HG02588 (cell line): ENCODE results near the gene ZNF546.
A peak's percentile ranks its signal among the peaks of the same experiment; 100 is the strongest.

ENCODE experiments used
- ATAC-seq: cut with Tn5 transposase; IDR thresholded peaks from one replicate; pipeline ENCODE4 v1.9.1; 2021; ENCODE audit warnings: mild to moderate bottlenecking, moderate library complexity; ENCODE audit not compliant: unreplicated experiment

Gene ZNF546

DNA sequence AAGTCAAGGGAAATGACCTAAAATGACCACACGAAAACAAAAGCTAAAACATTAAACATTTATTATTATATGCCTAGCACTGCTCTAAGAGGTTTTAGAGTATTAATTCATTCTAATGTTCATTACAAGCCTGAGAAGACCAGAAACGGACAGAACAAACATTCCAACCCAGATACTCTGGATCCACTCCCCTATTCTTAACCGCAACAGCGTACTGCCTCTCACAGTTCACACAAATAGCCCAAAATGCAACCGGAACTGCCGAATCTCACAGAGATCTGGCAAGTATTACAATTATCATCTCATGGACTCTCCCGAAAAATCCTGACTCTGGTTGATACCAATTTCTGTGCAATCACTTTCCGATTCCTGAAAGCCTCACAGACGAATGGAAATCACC is 57.8 kb downstream of the ZNF546 start:
- no peak for ATAC-seq

DNA sequence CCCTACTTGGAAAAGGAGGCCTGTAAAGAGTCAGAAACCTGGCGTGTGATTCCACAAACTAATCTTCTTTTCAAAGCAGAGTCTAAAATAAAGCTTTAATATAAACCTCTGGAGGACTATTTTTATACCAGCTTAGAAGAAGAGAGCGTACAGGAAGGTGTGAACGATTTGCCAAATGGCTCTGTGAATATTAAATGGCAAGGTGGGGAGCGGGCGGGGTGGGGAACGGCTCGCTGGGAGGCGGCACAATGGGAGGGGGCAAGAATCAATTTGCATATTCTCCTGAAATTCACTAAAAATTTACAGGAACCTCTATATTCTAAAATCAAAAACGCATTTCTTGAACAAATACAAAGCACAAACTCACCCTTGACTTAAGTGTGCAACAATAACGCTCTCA is 58.2 kb downstream of the ZNF546 start:
- no peak for ATAC-seq

DNA sequence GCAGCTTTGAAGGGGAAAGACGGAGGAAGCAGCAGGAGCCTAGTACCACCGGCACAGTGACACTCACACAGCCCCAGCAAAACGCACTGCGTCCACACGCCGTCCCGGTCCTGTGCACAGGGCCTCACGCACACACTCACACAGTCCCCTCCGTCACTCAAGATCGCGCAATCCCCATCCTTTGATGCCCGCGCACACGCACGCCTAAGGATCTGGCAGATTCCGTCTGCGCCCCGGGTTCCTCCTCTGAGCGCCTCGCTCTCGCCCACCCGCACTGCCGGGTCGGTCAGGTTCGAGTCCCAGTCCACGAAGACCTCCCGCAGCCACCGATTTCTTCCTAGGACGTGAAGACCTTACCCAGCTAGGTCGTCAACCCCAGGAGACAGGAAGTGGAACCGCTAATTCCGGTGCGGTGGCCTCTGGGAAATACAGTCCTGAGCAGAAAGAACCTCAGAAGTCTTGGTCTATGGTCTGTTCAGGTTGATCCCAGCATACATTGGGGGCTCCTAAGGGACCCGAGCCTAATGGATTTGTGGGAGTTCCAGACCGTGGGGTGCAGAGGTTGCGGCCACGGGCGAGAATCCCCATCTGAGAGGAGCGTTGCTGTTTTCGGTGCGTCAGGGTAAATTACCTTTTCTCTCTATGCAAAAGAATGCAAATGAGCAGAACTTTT is 59.1 kb downstream of the ZNF546 start, which contains the start of gene ZNF780B:
Gene ZNF780B (minus strand): TSS at position 400 of the 673 bp plus-strand sequence. CDS start 5,899 bp downstream, outside the sequence.
- peak; percentile 57 for ATAC-seq

DNA sequence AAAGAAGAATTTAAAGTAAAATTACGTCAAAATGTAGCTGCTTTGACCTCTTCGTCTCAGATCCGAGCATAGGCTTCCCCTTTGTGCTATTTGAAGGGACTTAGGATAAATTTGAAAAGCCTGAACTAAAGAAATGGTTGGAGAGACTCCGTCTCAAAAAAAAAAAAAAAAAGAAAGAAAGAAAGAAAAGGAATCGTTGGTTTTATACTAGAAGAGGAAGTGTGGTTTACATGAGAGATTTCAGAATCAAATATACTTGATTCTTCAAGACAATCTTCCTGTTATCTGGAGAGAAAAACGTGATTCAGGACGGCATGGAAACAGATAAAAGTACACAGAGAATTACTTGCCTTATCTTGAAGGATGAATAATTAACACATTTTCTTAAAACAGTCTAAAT is 59.6 kb downstream of the ZNF546 start:
- ATAC-seq, result no peak

DNA sequence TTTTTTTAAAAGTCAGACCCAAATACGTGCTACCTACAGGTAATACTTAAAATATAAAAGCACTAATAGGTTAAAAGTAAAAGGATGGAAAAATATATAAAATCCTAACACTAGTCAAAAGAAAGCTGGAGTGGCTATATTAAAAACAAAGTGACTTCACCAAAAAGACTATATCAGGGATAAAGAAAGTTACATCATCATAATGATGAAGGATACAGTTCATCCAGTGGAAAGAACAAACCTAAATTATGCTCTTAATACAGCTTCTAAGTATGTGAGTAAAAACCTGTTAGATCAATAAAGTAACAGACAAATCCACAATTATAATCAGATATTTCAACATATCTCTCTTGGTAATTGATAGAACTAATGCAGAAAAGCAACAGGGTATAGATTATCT is 60.3 kb downstream of the ZNF546 start:
- no peak for ATAC-seq

DNA sequence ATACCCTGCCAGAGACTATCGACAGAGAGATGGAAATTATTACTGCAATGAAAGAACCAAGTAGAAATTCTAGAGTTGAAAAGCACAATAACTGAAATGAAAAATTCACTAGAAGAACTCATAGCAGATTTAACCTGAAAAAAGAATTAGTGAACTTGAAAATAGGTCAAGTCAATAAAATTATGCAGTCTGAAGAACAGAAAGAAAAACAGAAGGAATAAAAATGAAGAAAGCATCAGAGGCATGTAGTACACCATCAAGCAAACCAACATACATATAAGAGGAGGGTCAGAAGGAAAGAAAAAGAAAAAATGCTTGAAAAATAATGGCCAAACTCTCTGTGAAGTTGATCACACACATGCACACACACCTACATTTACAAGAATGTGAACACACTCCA is 62.8 kb downstream of the ZNF546 start:
- ATAC-seq, result no peak

DNA sequence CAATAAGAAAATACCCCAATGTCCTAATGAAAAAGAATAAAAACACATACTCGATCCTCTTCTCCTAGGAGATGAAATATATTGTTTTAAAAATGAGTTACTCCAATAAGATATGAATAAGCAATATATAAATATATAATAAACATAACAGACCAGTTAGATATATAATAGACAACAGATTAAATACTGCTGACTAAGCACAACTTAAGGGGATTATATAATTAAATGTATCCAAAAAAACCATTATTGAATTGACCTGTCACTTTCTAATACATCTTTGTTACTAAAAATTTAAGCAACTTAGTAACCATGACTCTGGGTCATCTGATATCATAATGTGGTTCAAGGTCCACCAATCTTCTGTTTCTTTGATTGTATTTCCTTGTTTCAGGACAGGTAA is 73.2 kb downstream of the ZNF546 start:
- no peak for ATAC-seq
